ENCODE measurements around the gene TRIM44. TPM values are rescaled to one million over a fixed set of nuclear protein-coding genes. Genes with fewer than 3 reads are reported as not detected.
"Not testable (repeated sequence)": the region's sequence is repeated elsewhere in the genome, so short reads cannot be mapped to it uniquely, and the experiment has no call there.

Gene TRIM44
- total RNA-seq, 1 experiment from 2014 or later: 16.3 TPM

DNA sequence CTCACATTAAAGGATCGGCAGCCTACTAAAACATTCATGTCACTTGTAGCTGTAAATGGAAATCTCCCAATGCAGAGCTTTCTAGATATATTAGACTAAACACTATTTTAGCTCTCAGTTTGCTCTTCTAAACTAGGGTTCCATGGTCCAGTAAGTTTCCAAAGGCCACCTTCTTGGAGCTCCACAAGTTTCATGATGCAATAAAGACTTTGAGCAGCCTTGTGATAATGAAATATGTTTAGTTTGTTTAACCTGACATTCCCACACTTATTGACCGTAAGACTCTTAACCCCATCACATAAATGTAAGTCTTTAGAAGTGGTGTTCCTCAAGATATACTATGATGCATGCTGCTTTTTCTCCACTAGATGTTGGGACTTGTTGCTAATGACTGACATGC lies 87.7 kb downstream of the TRIM44 start:
- no peaks in the 10 kb centered on the region for H3K36me3 ChIP-seq (ENCODE audit: insufficient read depth, low read length)
- DNase-seq: peak; percentile 31
- H3K4me1 ChIP-seq (ENCODE audit: low read length): no peaks in the 10 kb centered on the region
- H3K4me3 ChIP-seq (ENCODE audit: low read length): no peak overlapping the region
- H4K20me1 ChIP-seq (ENCODE audit: insufficient read depth, low read depth, low read length): 0 out of 2 replicates have a peak, but pooled peaks cover 3% of the 10 kb centered on the region
- no peaks in the 10 kb centered on the region for H3K27me3 ChIP-seq (ENCODE audit: low read length)
- no peak overlapping the region for H3K4me2 ChIP-seq (ENCODE audit: low read depth, low read length, poor library complexity, severe bottlenecking)
- no peaks in the 10 kb centered on the region for H3K9me2 ChIP-seq (replicated peaks; ENCODE audit: insufficient read depth, low read length)
- no peak overlapping the region for H2AFZ ChIP-seq (ENCODE audit: low read length)
- no peak overlapping the region for H3K9ac ChIP-seq (ENCODE audit: low read length)
- H3K27ac ChIP-seq (ENCODE audit: low read length): no peak overlapping the region
- H3K9me3 ChIP-seq (ENCODE audit: low read length): no peaks in the 10 kb centered on the region
- H3K79me2 ChIP-seq (ENCODE audit: low read length): no peaks in the 10 kb centered on the region

DNA sequence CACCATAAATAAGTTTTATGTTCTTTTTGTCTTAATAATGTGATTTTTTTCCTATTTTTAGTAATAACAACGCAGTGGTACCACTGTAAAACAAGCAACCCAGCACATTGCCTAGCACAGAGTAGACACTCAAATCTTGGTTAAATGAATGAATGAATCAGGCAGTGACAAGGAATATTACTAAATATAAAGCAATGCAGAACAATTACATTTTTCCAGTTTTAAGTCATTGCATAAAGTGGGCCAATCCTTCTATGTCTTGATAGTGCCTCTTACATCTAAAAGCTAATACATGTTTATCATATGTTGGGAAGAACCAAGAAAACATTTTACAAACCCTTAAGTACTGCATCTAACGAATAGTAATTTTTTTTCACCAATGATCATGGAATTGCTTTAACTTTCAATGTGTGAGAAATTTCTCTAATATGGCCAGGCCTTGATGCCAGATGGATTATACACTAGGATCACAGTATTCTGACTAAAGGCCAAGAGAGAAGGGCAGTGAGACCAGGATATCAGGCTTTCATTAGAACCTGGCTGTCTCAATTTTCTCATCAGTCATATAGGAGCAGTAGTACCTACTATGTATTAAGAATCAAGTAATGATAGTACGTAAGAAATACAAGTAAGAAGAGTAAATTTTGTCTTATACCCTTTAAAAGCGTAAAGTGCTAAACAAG lies 88.5 kb downstream of the TRIM44 start:
- Histone ChIP-seq H3K36me3 (ENCODE audit: insufficient read depth, low read length) (no peaks in the 10 kb centered on the region), H3K9ac (ENCODE audit: low read length) (no peak overlapping the region), H3K4me2 (ENCODE audit: low read depth, low read length, poor library complexity, severe bottlenecking) (no peak overlapping the region), H3K27me3 (ENCODE audit: low read length) (no peaks in the 10 kb centered on the region), H4K20me1 (ENCODE audit: insufficient read depth, low read depth, low read length) (0 out of 2 replicates have a peak, but pooled peaks cover under 1% of the 10 kb centered on the region), H3K9me3 (ENCODE audit: low read length) (no peaks in the 10 kb centered on the region), H3K4me3 (ENCODE audit: low read length) (no peak overlapping the region), H2AFZ (ENCODE audit: low read length) (no peak overlapping the region), H3K79me2 (ENCODE audit: low read length) (no peaks in the 10 kb centered on the region), H3K9me2 (replicated peaks; ENCODE audit: insufficient read depth, low read length) (no peaks in the 10 kb centered on the region), H3K27ac (ENCODE audit: low read length) (no peak overlapping the region), H3K4me1 (ENCODE audit: low read length) (no peaks in the 10 kb centered on the region)
- no peak for DNase-seq

DNA sequence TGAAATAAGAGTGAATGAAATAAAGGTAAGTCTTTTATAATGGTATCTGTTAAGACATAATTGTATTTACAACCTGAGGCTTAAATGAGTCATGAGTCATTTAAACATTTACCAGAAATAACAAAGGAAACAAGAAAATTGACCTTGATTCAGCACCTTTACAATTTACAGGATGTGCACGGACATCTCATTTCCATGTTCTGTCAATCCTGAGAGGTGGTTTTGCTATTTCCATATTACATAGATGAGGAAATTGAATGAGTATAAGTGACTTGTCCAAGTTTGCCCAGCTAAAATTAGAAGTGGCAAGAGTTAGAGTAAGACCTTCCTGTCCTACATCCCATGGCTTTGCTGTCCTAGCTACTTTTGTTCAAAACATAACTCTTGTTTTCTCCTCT lies 89.1 kb downstream of the TRIM44 start:
- no peak overlapping the region for H3K4me3 ChIP-seq (ENCODE audit: low read length)
- H3K9ac ChIP-seq (ENCODE audit: low read length): no peak overlapping the region
- no peaks in the 10 kb centered on the region for H3K4me1 ChIP-seq (ENCODE audit: low read length)
- no peaks in the 10 kb centered on the region for H3K9me3 ChIP-seq (ENCODE audit: low read length)
- H3K9me2 ChIP-seq (replicated peaks; ENCODE audit: insufficient read depth, low read length): no peaks in the 10 kb centered on the region
- H3K27me3 ChIP-seq (ENCODE audit: low read length): no peaks in the 10 kb centered on the region
- no peaks in the 10 kb centered on the region for H3K79me2 ChIP-seq (ENCODE audit: low read length)
- no peaks in the 10 kb centered on the region for H4K20me1 ChIP-seq (ENCODE audit: insufficient read depth, low read depth, low read length)
- H2AFZ ChIP-seq (ENCODE audit: low read length): no peak overlapping the region
- H3K36me3 ChIP-seq (ENCODE audit: insufficient read depth, low read length): no peaks in the 10 kb centered on the region
- no peak overlapping the region for H3K4me2 ChIP-seq (ENCODE audit: low read depth, low read length, poor library complexity, severe bottlenecking)
- H3K27ac ChIP-seq (ENCODE audit: low read length): no peak overlapping the region
- peak; percentile 5 for DNase-seq

DNA sequence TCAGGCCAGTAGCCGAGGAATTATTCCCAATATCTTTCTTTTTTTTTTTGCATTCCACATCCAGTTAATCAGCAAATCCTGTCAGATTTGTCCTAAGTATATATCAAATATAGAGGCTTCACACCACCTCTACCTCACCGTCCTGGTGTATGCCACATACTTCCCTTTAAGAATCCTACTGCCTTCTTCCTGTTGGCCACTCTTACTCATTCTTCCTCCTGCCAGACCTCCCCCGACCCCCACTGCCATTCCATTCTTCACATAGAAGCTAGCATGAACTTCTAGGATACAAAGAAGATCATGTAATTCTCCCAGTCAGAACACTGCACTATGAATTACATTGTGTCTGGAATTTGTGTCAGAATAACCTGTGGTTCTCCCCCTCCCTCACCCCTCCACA lies 89.5 kb downstream of the TRIM44 start:
- Histone ChIP-seq H3K9ac (ENCODE audit: low read length) (no peak overlapping the region), H3K36me3 (ENCODE audit: insufficient read depth, low read length) (no peaks in the 10 kb centered on the region), H2AFZ (ENCODE audit: low read length) (no peak overlapping the region), H3K4me3 (ENCODE audit: low read length) (no peak overlapping the region), H3K9me3 (ENCODE audit: low read length) (no peaks in the 10 kb centered on the region), H3K9me2 (replicated peaks; ENCODE audit: insufficient read depth, low read length) (no peaks in the 10 kb centered on the region), H3K79me2 (ENCODE audit: low read length) (no peaks in the 10 kb centered on the region), H3K27me3 (ENCODE audit: low read length) (no peaks in the 10 kb centered on the region), H3K4me2 (ENCODE audit: low read depth, low read length, poor library complexity, severe bottlenecking) (no peak overlapping the region), H4K20me1 (ENCODE audit: insufficient read depth, low read depth, low read length) (no peaks in the 10 kb centered on the region), H3K27ac (ENCODE audit: low read length) (no peak overlapping the region), H3K4me1 (ENCODE audit: low read length) (no peaks in the 10 kb centered on the region)
- no peak for DNase-seq

DNA sequence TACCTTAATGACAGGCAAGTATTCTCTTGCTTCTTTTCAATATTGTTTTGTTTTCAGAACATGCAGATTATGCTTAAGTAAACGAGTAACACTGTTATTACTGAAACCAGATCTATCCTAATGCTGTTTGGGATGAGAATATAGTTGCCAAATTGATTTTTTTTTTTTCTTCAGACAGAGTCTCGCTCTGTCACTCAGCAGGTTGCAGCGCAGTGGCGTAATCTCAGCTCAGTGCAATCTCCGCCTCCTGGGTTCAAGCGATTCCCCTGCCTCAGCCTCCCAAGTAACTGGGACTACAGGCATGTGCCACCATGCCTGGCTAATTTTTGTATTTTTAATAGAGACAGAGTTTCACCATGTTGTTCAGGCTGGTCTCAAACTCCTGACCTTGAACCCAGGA lies 91.0 kb downstream of the TRIM44 start:
- not testable (repeated sequence) for H3K36me3 ChIP-seq (ENCODE audit: insufficient read depth, low read length); H3K79me2 ChIP-seq (ENCODE audit: low read length); H3K9me2 ChIP-seq (replicated peaks; ENCODE audit: insufficient read depth, low read length); H3K27ac ChIP-seq (ENCODE audit: low read length); H3K9me3 ChIP-seq (ENCODE audit: low read length); H4K20me1 ChIP-seq (ENCODE audit: insufficient read depth, low read depth, low read length); H3K9ac ChIP-seq (ENCODE audit: low read length); DNase-seq; H3K4me1 ChIP-seq (ENCODE audit: low read length); H3K4me3 ChIP-seq (ENCODE audit: low read length); H3K27me3 ChIP-seq (ENCODE audit: low read length); H2AFZ ChIP-seq (ENCODE audit: low read length); H3K4me2 ChIP-seq (ENCODE audit: low read depth, low read length, poor library complexity, severe bottlenecking)

DNA sequence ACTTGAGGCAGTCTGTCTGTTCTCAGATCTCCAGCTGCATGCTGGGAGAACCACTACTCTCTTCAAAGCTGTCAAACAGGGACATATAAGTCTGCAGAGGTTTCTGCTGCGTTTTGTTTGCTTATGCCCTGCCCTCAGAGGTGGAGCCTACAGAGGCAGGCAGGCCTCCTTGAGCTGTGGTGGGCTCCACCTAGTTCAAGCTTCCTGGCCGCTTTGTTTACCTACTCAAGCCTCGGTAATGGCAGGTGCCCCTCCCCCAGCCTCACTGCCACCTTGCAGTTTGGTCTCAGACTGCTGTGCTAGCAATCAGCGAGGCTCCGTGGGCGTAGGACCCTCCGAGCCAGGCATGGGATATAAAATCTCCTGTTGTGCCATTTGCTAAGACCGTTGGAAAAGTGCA lies 97.4 kb downstream of the TRIM44 start:
- not testable (repeated sequence) for H3K79me2 ChIP-seq (ENCODE audit: low read length); H3K36me3 ChIP-seq (ENCODE audit: insufficient read depth, low read length); H4K20me1 ChIP-seq (ENCODE audit: insufficient read depth, low read depth, low read length); H3K9ac ChIP-seq (ENCODE audit: low read length); H2AFZ ChIP-seq (ENCODE audit: low read length); H3K9me3 ChIP-seq (ENCODE audit: low read length); H3K4me1 ChIP-seq (ENCODE audit: low read length); H3K9me2 ChIP-seq (replicated peaks; ENCODE audit: insufficient read depth, low read length); H3K27me3 ChIP-seq (ENCODE audit: low read length); H3K27ac ChIP-seq (ENCODE audit: low read length); H3K4me2 ChIP-seq (ENCODE audit: low read depth, low read length, poor library complexity, severe bottlenecking); H3K4me3 ChIP-seq (ENCODE audit: low read length)
- DNase-seq: peak; percentile 2

DNA sequence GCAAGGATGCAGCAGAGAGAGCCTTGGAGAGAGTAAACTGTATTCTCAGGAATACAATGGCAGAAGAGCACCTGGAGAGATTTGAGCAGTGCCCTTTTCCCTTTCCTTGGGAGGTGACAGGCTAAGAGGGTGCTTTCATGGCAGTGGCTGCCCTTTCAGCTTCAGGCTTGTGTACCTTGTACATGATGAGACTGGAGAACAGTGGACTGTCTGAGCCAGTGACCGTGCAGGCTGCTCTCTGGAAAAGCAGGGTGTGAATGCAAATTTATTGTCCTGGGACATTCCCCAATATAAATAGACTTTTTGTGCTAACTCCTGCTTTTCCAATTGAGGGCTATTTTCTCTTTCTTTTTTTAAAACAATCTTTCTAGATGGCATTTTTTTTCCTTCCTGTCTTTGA lies 99.3 kb downstream of the TRIM44 start:
- Histone ChIP-seq H3K79me2 (ENCODE audit: low read length) (no peaks in the 10 kb centered on the region), H3K36me3 (ENCODE audit: insufficient read depth, low read length) (no peaks in the 10 kb centered on the region), H2AFZ (ENCODE audit: low read length) (no peak overlapping the region), H4K20me1 (ENCODE audit: insufficient read depth, low read depth, low read length) (0 out of 2 replicates have a peak, but pooled peaks cover 7% of the 10 kb centered on the region), H3K9me2 (replicated peaks; ENCODE audit: insufficient read depth, low read length) (no peaks in the 10 kb centered on the region), H3K9ac (ENCODE audit: low read length) (no peak overlapping the region), H3K4me3 (ENCODE audit: low read length) (no peak overlapping the region), H3K27me3 (ENCODE audit: low read length) (no peaks in the 10 kb centered on the region), H3K4me1 (ENCODE audit: low read length) (no peaks in the 10 kb centered on the region), H3K4me2 (ENCODE audit: low read depth, low read length, poor library complexity, severe bottlenecking) (no peak overlapping the region), H3K9me3 (ENCODE audit: low read length) (no peaks in the 10 kb centered on the region), H3K27ac (ENCODE audit: low read length) (no peak overlapping the region)
- peak; percentile 22 for DNase-seq

DNA sequence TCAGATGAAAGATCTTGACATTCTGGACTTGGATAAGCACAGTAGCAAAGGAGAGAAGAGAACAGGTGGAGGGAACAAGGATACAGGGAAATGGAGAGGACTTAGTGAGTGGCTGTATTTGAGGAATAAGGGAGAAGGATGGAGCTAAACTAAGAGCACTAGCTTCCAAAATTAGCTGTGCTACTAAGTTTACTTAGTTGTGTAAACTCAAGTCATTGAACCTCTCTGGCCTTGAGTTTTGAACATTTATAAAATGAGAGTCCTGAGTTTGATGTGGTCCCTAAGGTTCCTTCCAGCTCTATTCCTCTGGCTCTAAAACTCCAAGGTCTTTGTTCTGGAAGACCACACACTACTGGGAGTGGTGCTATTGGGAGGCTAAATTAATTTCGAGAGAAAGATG lies 100.7 kb downstream of the TRIM44 start:
- peak; percentile 6 for DNase-seq
- Histone ChIP-seq H3K9ac (ENCODE audit: low read length) (no peak overlapping the region), H3K36me3 (ENCODE audit: insufficient read depth, low read length) (no peaks in the 10 kb centered on the region), H2AFZ (ENCODE audit: low read length) (no peak overlapping the region), H3K27me3 (ENCODE audit: low read length) (no peaks in the 10 kb centered on the region), H3K9me3 (ENCODE audit: low read length) (no peaks in the 10 kb centered on the region), H3K9me2 (replicated peaks; ENCODE audit: insufficient read depth, low read length) (no peaks in the 10 kb centered on the region), H4K20me1 (ENCODE audit: insufficient read depth, low read depth, low read length) (0 out of 2 replicates have a peak, but pooled peaks cover 7% of the 10 kb centered on the region), H3K4me1 (ENCODE audit: low read length) (no peaks in the 10 kb centered on the region), H3K27ac (ENCODE audit: low read length) (no peak overlapping the region), H3K4me2 (ENCODE audit: low read depth, low read length, poor library complexity, severe bottlenecking) (no peak overlapping the region), H3K4me3 (ENCODE audit: low read length) (no peak overlapping the region), H3K79me2 (ENCODE audit: low read length) (no peaks in the 10 kb centered on the region)
